Ramos (cell line): ENCODE measurements around the gene TBC1D17.

ENCODE experiments used
- in situ Hi-C: fragments of 300-500 bp; cut with MboI; formaldehyde crosslinking; loops from one replicate; pipeline ENCODE4 v1.14.3; 2022; ENCODE audit warnings: low sequenced_read_pairs; ENCODE audit not compliant: unreplicated experiment

The TBC1D17 gene

GRCh38 chr19:49932041-49932451, 54.5 kb downstream of the TBC1D17 start:
- in situ Hi-C loops: no loop called here

DNA sequence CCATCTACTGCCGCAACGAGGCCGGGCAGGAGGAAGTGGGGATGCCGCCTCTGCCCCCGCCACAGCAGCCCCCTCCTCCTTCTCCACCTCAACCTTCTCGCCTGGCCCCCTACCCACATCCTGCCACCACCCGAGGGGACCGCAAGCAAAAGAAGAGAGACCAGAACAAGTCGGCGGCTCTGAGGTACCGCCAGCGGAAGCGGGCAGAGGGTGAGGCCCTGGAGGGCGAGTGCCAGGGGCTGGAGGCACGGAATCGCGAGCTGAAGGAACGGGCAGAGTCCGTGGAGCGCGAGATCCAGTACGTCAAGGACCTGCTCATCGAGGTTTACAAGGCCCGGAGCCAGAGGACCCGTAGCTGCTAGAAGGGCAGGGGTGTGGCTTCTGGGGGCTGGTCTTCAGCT, 55.2 kb downstream of the TBC1D17 start:
- in situ Hi-C loops: no loop called here

DNA sequence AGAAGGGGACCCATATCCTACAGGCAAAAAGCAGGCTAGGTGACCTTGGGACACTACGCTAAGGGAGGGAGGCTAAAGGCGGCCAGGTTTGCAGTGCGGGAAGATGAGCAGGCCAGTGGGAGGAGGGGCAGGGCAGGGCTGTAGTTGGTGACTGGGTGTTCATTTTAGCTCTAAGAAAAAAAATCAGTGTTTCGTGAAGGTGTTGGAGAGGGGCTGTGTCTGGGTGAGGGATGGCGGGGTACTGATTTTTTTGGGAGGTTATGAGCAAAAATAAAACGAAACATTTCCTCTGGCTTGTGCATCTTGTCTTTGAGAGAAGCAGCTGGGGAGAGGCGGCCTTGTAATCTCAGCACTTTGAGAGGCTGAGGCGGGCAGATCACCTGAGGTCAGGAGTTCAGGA, 56.1 kb downstream of the TBC1D17 start:
- in situ Hi-C loops: no loop called here

DNA sequence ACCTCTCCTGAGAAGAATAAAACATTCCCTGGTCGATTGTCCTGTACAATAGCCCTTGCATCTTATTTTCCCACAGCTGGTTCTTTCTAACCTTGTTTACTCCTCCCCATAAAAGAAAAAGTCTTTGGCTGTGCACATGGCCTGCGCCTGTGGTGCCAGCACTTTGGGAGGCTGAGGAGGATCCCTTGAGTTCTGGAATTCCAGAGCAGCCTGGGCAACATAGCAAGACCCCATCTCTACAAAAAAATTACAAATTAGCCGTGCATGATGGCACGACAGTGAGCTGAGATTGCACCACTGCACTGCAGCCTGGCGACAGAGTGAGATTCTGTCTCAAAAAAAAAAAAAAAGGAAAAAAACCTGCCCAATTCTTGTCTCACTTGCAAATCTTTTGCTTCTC, 59.0 kb downstream of the TBC1D17 start:
- in situ Hi-C loops: no loop called here

GRCh38 chr19:49937750-49938381, 60.4 kb downstream of the TBC1D17 start:
- in situ Hi-C loops: no loop called here
